CD4-positive, alpha-beta T cell treated with Interleukin-15 for 4 hours (primary cell): Measurements from ENCODE around the gene LRRC37A.
"Not testable (repeated sequence)": the region's sequence is repeated elsewhere in the genome, so short reads cannot be mapped to it uniquely, and the experiment has no call there.

Experiments
- DNase-seq: peaks from one replicate; pipeline ENCODE4 v3.0.0-alpha.2; 2020; ENCODE audit warnings: low spot score

The LRRC37A gene

GRCh38 chr17:46294831-46295230 lies at the start of gene LRRC37A:
TSS of gene LRRC37A (plus strand) at chr17:46295131. CDS start at chr17:46295134, 3 bp downstream.
- DNase-seq, result not testable (repeated sequence)

GRCh38 chr17:46249153-46249552 lies 45.8 kb upstream of the LRRC37A start:
- DNase-seq, result not testable (repeated sequence)

GRCh38 chr17:46252804-46253203 lies 42.1 kb upstream of the LRRC37A start:
- DNase-seq, result not testable (repeated sequence)

GRCh38 chr17:46253722-46254121 lies 41.2 kb upstream of the LRRC37A start:
- DNase-seq, result peak; percentile 83

GRCh38 chr17:46254215-46254614 lies 40.7 kb upstream of the LRRC37A start:
- not testable (repeated sequence) for DNase-seq

GRCh38 chr17:46256369-46256768 lies 38.6 kb upstream of the LRRC37A start:
- DNase-seq, result not testable (repeated sequence)

- not testable (repeated sequence) for DNase-seq
Measured at GRCh38 chr17:46259845-46260661, 34.9 kb upstream of the LRRC37A start.

GRCh38 chr17:46262271-46262670 lies 32.7 kb upstream of the LRRC37A start:
- DNase-seq, result no peak

- DNase-seq, result peak; percentile 36
Measured at GRCh38 chr17:46264456-46265198, 30.3 kb upstream of the LRRC37A start.

GRCh38 chr17:46266063-46266655 lies 28.8 kb upstream of the LRRC37A start:
- DNase-seq, result not testable (repeated sequence)

- DNase-seq, result peak; percentile 76
Measured at GRCh38 chr17:46266656-46267544, 28.0 kb upstream of the LRRC37A start.

- DNase-seq, result no peak
Measured at GRCh38 chr17:46270032-46270431, 24.9 kb upstream of the LRRC37A start.

GRCh38 chr17:46273541-46274236 lies 21.2 kb upstream of the LRRC37A start:
- no peak for DNase-seq

GRCh38 chr17:46274238-46274637 lies 20.7 kb upstream of the LRRC37A start:
- DNase-seq, result no peak

- not testable (repeated sequence) for DNase-seq
Measured at GRCh38 chr17:46276728-46277479, 18.0 kb upstream of the LRRC37A start.

- not testable (repeated sequence) for DNase-seq
Measured at GRCh38 chr17:46281336-46281735, 13.6 kb upstream of the LRRC37A start.

- DNase-seq, result not testable (repeated sequence)
Measured at GRCh38 chr17:46282635-46283034, 12.3 kb upstream of the LRRC37A start.

GRCh38 chr17:46284467-46284866 lies 10.5 kb upstream of the LRRC37A start:
- DNase-seq, result peak; percentile 75

GRCh38 chr17:46285500-46285899 lies 9.4 kb upstream of the LRRC37A start:
- DNase-seq, result not testable (repeated sequence)

- peak; percentile 89 for DNase-seq
Measured at GRCh38 chr17:46286764-46287221, 8.1 kb upstream of the LRRC37A start.
